CD1c-positive myeloid dendritic cell (primary cell): ENCODE results near the gene NPHP4.

Source experiments
- DNase-seq: peaks from one replicate; pipeline ENCODE4 v3.0.0-alpha.2; 2016; ENCODE audit errors: extremely low spot score

The NPHP4 gene

GRCh38 chr1:5891736-5892135, 100.5 kb downstream of the NPHP4 start:
- DNase-seq = no peak

DNA sequence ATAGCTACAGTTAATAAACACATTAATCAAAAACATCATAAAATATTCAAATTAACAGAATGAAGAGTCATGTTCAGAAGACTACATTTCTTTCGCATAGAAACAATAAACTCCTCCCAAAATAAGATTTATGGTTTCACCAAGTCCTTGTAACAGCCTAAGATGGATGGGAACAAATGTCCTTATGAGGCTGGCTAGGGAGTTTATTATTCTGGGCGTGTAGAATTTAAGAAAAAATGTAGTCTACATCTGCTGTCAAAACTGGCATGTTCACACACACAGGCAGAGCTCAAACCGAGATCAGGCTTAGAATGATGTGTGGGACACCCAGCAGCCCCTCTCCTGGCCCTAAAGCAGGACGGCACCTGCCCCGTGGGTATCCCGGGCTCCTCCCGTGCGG, 101.1 kb downstream of the NPHP4 start:
- DNase-seq = no peak

DNA sequence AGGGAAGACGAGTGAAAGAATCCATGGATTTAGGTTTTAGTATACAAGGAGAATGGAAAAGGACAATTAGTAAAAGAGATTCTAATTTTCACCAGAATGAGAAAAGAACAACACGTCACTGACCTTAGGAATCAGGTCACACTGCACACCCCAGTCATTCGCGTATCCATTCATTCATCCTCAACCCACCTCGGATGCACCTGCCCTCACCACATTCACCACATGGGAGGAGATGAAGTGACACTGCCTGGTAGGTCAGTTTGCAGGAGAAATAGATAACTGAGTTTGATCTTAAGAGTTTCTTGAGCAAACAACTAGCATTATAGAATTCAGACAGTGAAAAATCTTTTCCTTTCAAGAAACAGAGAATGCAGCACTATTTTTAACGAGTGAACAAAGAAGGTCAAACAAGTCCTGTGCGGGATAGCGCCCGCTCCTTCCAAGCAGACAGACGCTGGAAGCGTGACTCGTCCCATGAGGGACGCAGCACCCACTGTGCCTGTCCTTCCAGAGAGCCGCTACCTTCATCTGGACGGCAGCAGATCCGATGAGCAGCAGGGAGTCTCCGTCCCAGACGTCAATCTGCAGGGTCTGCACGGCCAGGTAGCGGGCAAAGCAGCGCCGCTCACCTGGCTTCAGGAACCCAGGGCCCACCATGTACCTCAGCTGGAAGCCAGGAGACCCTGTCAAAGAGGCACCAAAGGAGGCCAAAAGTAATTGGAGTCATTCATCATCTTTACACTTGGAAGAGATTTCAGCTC, 101.7 kb downstream of the NPHP4 start:
- DNase-seq = no peak

- no peak for DNase-seq
These were observed 102.3 kb downstream of the NPHP4 start for GRCh38 chr1:5889901-5890300.

GRCh38 chr1:5889462-5889861, 102.8 kb downstream of the NPHP4 start:
- DNase-seq = no peak

- no peak for DNase-seq
These were observed 103.5 kb downstream of the NPHP4 start for GRCh38 chr1:5888606-5889211.

- DNase-seq = no peak
These were observed 104.3 kb downstream of the NPHP4 start for GRCh38 chr1:5887971-5888361.

GRCh38 chr1:5887349-5887970, 104.8 kb downstream of the NPHP4 start:
- DNase-seq = no peak

GRCh38 chr1:5886541-5887348, 105.5 kb downstream of the NPHP4 start:
- no peak for DNase-seq

GRCh38 chr1:5886140-5886483, 106.1 kb downstream of the NPHP4 start:
- DNase-seq = no peak

DNA sequence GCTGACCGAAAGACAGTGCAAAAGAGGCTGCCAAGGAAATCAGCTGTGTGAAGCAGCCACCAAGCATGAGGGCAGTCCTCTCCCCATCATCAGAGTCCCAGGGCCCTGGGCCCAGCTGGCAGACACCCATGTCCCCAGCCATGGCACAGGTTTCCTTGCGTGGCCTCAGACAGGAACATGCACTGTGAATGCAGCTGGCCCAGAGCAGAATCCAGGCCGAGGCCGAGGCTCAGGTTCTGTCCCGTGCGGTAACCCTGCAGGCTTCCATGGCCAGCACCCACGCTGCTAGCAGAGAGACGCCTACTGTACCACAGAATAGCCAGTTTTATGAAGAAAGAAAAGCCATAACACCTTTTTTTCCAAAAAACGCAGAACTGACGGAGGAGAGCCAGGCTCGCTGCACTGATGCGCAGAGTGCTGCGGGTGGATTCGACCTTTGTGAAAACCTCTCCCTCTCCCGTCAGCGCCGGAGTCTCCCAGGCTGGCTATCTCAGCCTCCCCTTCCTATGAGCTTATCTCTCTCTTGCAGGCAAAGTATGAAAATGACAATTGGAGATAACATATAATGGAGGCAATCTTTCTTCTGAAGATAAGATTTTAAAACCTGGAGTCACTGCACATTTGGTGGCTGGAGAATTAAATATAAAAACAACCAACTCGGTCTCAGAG, 106.6 kb downstream of the NPHP4 start:
- DNase-seq = no peak

GRCh38 chr1:5884110-5884509, 108.1 kb downstream of the NPHP4 start:
- DNase-seq = no peak

DNA sequence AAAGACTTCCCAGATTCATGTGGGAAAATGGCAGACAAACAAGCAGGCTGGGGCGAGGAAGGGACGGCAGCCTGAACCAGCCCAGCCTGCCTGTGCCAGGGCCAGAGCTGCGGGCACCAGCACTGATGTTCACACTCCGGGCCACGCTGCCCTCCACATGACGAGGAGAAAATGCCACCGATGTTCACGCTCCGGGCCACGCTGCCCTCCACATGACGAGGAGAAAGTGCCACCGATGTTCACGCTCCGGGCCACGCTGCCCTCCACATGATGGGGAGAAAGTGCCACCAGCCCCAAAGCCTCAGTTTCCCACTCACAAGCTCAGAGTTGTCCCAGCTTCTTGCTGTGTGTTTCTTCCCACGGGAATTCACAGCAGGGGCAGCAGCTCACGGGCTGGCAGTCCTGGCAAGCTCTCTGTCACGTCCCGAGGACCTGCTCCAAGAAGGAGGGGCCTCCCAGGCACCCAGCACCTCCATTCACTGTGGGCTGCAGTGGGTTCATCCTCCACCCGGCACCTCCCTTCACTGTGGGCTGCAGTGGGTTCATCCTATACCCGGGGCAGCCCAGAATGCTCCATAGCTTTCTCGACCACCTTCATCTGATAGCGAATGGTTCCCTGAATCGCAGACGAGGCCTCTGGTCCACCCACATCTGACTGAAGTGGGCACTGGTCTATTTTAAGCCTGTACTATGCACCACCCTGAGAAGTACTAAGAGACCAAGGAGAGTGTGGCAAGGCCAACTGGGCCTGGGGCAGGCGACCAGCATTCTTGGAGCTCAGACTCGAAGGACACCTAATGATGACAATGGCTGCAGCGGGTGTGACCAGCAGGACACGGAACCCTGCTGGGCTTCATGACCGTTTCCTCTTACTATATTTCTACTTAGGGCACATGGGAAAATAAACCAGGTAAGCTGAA, 108.8 kb downstream of the NPHP4 start:
- no peak for DNase-seq

- no peak for DNase-seq
These were observed 109.7 kb downstream of the NPHP4 start for GRCh38 chr1:5882367-5883128.

DNA sequence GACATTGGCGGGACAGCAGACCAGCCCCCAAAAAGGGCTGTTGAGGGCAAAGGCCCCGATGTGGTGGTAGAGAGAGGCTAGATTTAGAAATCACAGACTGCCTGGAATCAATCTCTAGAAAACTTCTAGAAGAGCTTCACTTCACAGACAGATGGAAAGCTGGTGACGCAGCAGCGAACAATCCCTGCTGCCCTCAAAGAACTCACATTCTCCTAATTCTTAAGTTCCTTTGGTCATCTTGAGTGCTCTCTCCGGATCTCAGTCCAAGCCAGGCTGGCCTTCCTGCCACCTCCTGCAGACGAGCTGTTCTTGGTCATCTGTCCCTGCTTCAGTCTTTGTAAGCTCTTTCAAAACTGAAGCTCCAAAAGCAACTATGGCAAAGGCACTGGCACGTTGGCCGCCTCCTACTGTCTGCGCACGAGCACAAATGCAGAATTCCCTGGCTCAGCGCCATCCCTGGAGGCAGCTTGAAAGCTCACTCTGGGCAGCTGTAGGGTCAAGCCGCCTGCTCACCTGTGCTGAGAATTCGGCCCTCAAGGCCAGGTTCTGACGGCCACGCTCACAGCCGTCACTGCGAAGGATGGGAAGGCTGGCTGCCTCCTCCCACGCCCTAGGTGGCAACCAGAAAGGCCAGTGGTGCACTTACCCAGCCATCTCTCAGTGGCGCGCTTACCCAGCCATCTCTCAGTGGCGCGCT, 110.6 kb downstream of the NPHP4 start:
- no peak for DNase-seq

- DNase-seq = no peak
These were observed 111.4 kb downstream of the NPHP4 start for GRCh38 chr1:5880630-5881405.

DNA sequence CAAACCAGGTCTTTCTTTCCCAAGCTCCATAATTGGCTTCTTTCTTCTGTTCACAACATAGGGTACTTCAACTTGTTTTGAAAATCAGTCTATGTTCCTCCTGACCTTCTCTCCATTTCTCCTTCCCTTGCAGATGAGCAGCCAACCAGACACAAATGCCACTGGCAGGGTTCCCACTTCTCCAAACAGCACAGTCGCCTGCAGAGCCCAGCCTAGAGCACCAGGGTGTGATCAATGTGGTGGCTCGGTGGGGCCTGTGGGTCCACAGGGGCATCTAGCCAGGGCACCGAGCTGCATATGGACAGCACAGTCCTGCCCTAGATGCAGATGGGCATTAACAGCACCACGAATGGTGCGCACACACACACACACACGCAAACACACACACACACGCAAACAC, 112.8 kb downstream of the NPHP4 start:
- DNase-seq = no peak

DNA sequence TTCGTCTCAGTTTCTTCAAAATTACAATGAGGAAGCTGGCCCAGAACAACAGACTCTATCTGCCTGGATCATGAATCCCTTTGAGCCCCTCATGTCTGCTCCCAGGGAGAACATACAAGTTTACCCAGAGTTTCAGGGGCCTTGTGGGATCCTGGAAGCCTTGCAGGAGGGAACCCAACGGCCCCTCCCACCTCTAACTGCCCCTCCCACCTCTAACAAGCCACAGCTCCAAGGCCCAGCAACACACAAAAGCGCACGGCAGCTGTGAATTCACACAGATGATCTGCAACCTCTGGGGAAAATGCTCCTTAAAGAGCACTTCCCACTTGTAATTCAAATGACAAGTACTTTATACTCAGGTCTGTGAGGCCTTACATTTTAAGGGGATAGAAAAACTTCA, 113.3 kb downstream of the NPHP4 start:
- no peak for DNase-seq
